Gastrocnemius medialis (tissue), 4 donors: Measurements from ENCODE around the gene FOXP4. TPM values are rescaled to one million over a fixed set of nuclear protein-coding genes. Genes with fewer than 3 reads are reported as not detected.

Experiments
- ATAC-seq, 2 donors: fragments of 150-250 bp; one replicate each; pipeline ENCODE4 v1.9.1; 2016
- DNase-seq, 2 donors: peaks; one replicate each; pipeline ENCODE4 v3.0.0-alpha.2; 2019
- H3K27ac ChIP-seq, 4 donors: fragments of 200-600 bp; sonication (generic); 1 replicate in 1 of 4; 2 replicates in 3 of 4; pipeline ENCODE4 v1.5.1; 2016 to 2018; ENCODE audit warnings: mild to moderate bottlenecking in 2 of 4, moderate library complexity in 1 of 4
- H3K27me3 ChIP-seq, 3 donors: fragments of 200-600 bp; sonication (generic) in 2 of 3; 1 replicate in 1 of 3; 2 replicates in 2 of 3; pipeline versions ENCODE4 v1.5.1 to v1.6.0; 2016 to 2019; ENCODE audit warnings: mild to moderate bottlenecking in 1 of 3, moderate library complexity in 1 of 3
- H3K36me3 ChIP-seq, 2 donors: fragments of 200-600 bp; sonication (generic) in 1 of 2; one replicate each; pipeline ENCODE4 v1.5.1; 2017 to 2018
- H3K4me1 ChIP-seq, 2 donors: fragments of 200-600 bp; sonication (generic) in 1 of 2; one replicate each; pipeline ENCODE4 v1.5.1; 2016 to 2017; ENCODE audit warnings: mild to moderate bottlenecking in 2 of 2
- H3K4me3 ChIP-seq, 4 donors: fragments of 200-600 bp; sonication (generic) in 3 of 4; 1 replicate in 1 of 4; 2 replicates in 3 of 4; pipeline ENCODE4 v1.5.1; 2016 to 2019; ENCODE audit warnings: mild to moderate bottlenecking in 2 of 4
- H3K9me3 ChIP-seq, 3 donors: fragments of 200-600 bp; sonication (generic) in 2 of 3; 1 replicate in 1 of 3; 2 replicates in 2 of 3; pipeline ENCODE4 v1.5.1; 2016 to 2019
- CTCF ChIP-seq, 5 experiments: fragments of 450-650 bp in 3 of 5; fragments of 200-600 bp in 2 of 5; sonication (generic) in 2 of 5; IDR thresholded peaks in 4 of 5; conservative IDR thresholded peaks in 1 of 5; 1 replicate in 4 of 5; 2 replicates in 1 of 5; pipeline ENCODE4 v1.5.1; 2016 to 2019; ENCODE audit warnings: antibody characterized with exemption in 5 of 5, mild to moderate bottlenecking in 3 of 5, moderate library complexity in 3 of 5
- POLR2A ChIP-seq, 2 donors: fragments of 450-650 bp; IDR thresholded peaks; one replicate each; pipeline ENCODE4 v1.6.1; 2017; ENCODE audit warnings: antibody characterized with exemption in 2 of 2, mild to moderate bottlenecking in 2 of 2, moderate library complexity in 2 of 2
- in situ Hi-C, 4 donors: fragments of 200-750 bp; cut with MboI; loops; one replicate each; pipeline versions ENCODE4 v1.15.0 to v1.8.0; 2017; ENCODE audit warnings: low sequenced_read_pairs in 4 of 4
- intact Hi-C: fragments of 100-400 bp; cut with DNase I; formaldehyde crosslinking; loops from one replicate; pipeline ENCODE4 v1.15.1; 2023; ENCODE audit warnings: low total_unique reads
- total RNA-seq, 4 donors: library from RNA; depleted of rRNA; stranded (reverse); fragments of >200 nt; gene quantifications; one replicate each; pipeline versions ENCODE4 v1.1.0 to v1.2.3, GENCODE V29; 2016

The FOXP4 gene
- total RNA-seq, 4 donors from 2014 or later = 3.4 to 11.4 (median 6.5) TPM

- no peaks in the 10 kb centered on the region for H3K9me3 ChIP-seq
- ATAC-seq (no peak), DNase-seq (no peak)
- no peaks in the 10 kb centered on the region for H3K36me3 ChIP-seq
- peaks cover 14 to 15% (median 14%) of the 10 kb centered on the region in 3 donors for H3K27me3 ChIP-seq
- no peak overlapping the region for H3K27ac ChIP-seq
- TF ChIP-seq CTCF (IDR thresholded peaks at IDR 0.05 in 4 of 5, conservative IDR thresholded peaks at IDR 0.05 in 1 of 5) (no peak), POLR2A (IDR thresholded peaks at IDR 0.05) (no peak)
- in situ Hi-C loops = no loop called here
- no peak overlapping the region for H3K4me3 ChIP-seq
- intact Hi-C loops = no loop called here
- no peaks in the 10 kb centered on the region for H3K4me1 ChIP-seq
Measured at GRCh38 chr6:41524634-41525011, 21.6 kb upstream of the FOXP4 start.

GRCh38 chr6:41527721-41528408, 18.3 kb upstream of the FOXP4 start:
- no peak for ATAC-seq
- intact Hi-C loops (no loop called here), in situ Hi-C loops (no loop called here)
- Histone ChIP-seq H3K27me3 (peaks cover 4 to 23% (median 11%) of the 10 kb centered on the region in 3 donors), H3K9me3 (no peaks in the 10 kb centered on the region), H3K36me3 (no peaks in the 10 kb centered on the region), H3K27ac (no peak overlapping the region), H3K4me1 (no peaks in the 10 kb centered on the region), H3K4me3 (no peak overlapping the region)
- TF ChIP-seq POLR2A (IDR thresholded peaks at IDR 0.05) = no peak
- no peak for TF ChIP-seq CTCF (IDR thresholded peaks at IDR 0.05 in 4 of 5, conservative IDR thresholded peaks at IDR 0.05 in 1 of 5)
- DNase-seq = no peak

GRCh38 chr6:41528409-41528963, 17.7 kb upstream of the FOXP4 start:
- DNase-seq (no peak), ATAC-seq (no peak)
- no peaks in the 10 kb centered on the region for H3K4me1 ChIP-seq
- intact Hi-C loops (no loop called here), in situ Hi-C loops (no loop called here)
- H3K27ac ChIP-seq = no peak overlapping the region
- no peaks in the 10 kb centered on the region for H3K9me3 ChIP-seq
- H3K36me3 ChIP-seq = no peaks in the 10 kb centered on the region
- no peak overlapping the region for H3K4me3 ChIP-seq
- no peak for TF ChIP-seq POLR2A (IDR thresholded peaks at IDR 0.05)
- TF ChIP-seq CTCF (IDR thresholded peaks at IDR 0.05 in 4 of 5, conservative IDR thresholded peaks at IDR 0.05 in 1 of 5) = no peak
- H3K27me3 ChIP-seq = peaks cover 4 to 16% (median 4%) of the 10 kb centered on the region in 3 donors

GRCh38 chr6:41529049-41529448, 17.1 kb upstream of the FOXP4 start:
- H3K4me1 ChIP-seq = no peaks in the 10 kb centered on the region
- no peak overlapping the region for H3K27ac ChIP-seq
- ATAC-seq (no peak), DNase-seq (no peak)
- TF ChIP-seq CTCF (IDR thresholded peaks at IDR 0.05 in 4 of 5, conservative IDR thresholded peaks at IDR 0.05 in 1 of 5) (no peak), POLR2A (IDR thresholded peaks at IDR 0.05) (no peak)
- in situ Hi-C loops (no loop called here), intact Hi-C loops (no loop called here)
- H3K4me3 ChIP-seq = no peak overlapping the region
- H3K36me3 ChIP-seq = no peaks in the 10 kb centered on the region
- H3K27me3 ChIP-seq = peaks cover 0 to 11% (median 4%) of the 10 kb centered on the region in 3 donors
- H3K9me3 ChIP-seq = no peaks in the 10 kb centered on the region
